ENCODE data around the gene ATAD3A. TPM values are rescaled to one million over a fixed set of nuclear protein-coding genes. Genes with fewer than 3 reads are reported as not detected.
"Not testable (repeated sequence)": the region's sequence is repeated elsewhere in the genome, so short reads cannot be mapped to it uniquely, and the experiment has no call there.

The ATAD3A gene
- total RNA-seq (10 to 100 TPM in 3 of 4 donors, 1 to 10 TPM in 1; 8.6 to 14.7 (median 12.1) TPM), polyA plus RNA-seq (10 to 100 TPM; 12.6 to 40.4 (median 13.6) TPM)

DNA sequence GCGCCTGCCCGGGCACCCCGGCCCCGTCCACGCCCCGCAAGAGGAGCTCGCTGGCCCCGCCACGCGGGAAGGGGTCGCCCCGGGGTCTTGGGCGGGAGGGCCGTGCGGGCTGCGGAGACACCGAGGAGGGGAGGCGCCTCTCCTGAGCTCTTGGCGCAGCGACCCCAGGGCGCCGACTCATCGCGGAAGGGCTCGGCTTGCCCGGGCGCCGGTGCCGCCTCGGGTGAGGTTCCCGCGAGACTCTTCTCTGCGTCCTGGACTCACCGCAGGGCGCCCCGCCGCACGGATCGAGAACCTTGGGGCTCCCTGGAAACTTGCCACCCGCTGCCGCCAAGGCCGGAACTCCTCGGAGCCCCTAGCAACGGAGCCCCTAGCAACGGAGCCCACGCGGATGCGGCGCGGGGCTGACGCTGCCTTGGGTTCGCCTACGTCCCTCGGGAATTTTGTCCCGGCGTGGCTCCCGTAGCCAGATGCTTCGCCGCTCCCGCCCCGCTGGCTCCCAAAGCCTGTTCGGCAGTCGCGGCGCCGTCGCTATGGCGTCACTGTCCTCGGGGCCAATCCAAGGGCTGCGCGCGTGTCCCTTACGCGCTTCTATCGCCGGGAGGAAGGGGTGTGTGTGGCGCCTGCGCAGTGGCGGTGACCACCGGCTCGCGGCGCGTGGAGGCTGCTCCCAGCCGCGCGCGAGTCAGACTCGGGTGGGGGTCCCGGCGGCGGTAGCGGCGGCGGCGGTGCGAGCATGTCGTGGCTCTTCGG is at the start of gene ATAD3A:
TSS of gene ATAD3A (plus strand) at position 630 of the 753 bp plus-strand sequence. CDS start at position 737, 107 bp downstream.
- WGBS, 2 donors: 0% methylated on average over 99 of the region's 99 CpGs

DNA sequence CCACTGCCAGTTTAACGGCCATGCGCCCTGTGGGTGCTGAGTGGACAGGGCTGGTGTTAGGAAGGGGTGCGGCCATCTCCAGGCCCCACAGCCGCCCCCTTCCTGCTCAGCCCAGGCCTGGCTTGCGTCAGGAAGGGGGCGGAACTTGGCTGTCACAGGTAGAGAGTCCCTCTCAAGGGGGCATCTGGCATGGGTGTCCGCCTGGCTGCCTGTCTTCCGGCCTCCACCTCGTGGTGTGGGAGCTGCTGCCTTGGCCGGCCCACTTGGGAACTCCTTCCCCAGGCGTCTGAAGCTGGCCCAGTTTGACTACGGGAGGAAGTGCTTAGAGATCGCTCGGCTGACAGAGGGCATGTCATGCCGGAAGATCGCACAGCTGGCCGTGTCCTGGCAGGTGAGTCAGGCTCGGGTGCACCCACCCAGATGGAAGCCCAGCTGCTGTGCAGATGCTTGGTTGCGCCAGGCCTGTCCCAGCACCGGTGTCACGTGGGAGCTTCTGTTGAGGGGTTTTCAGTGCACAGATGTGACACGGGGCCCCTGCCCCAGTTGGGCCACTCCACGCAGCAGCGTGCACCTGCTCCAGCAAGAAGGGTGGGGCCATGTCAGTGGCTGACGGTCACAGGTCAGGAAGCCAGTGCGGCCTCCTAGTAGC is 49.5 kb upstream of the ATAD3A start:
- Histone ChIP-seq H3K27me3 (no peaks in the 10 kb centered on the region), H3K27ac (no peak overlapping the region), H3K4me1 (no peaks in the 10 kb centered on the region), H3K36me3 (no peaks in the 10 kb centered on the region), H3K9me3 (no peaks in the 10 kb centered on the region), H3K4me3 (no peak overlapping the region)
- intact Hi-C loops (cut with DNase I): no loop called here
- DNase-seq: no peak
- 77 to 84% methylated on average over 26 of the region's 26 CpGs for WGBS, 2 donors
- TF ChIP-seq, protein P1, sequence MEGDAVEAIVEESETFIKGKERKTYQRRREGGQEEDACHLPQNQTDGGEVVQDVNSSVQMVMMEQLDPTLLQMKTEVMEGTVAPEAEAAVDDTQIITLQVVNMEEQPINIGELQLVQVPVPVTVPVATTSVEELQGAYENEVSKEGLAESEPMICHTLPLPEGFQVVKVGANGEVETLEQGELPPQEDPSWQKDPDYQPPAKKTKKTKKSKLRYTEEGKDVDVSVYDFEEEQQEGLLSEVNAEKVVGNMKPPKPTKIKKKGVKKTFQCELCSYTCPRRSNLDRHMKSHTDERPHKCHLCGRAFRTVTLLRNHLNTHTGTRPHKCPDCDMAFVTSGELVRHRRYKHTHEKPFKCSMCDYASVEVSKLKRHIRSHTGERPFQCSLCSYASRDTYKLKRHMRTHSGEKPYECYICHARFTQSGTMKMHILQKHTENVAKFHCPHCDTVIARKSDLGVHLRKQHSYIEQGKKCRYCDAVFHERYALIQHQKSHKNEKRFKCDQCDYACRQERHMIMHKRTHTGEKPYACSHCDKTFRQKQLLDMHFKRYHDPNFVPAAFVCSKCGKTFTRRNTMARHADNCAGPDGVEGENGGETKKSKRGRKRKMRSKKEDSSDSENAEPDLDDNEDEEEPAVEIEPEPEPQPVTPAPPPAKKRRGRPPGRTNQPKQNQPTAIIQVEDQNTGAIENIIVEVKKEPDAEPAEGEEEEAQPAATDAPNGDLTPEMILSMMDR (IDR thresholded peaks at IDR 0.05): no peak
- TF ChIP-seq EP300 (IDR thresholded peaks at IDR 0.05) (no peak), POLR2A (IDR thresholded peaks at IDR 0.05) (no peak), POLR2AphosphoS5 (IDR thresholded peaks at IDR 0.05) (no peak)

More for the DNA sequence above, at the start of gene ATAD3A:
- peak; percentile 99 for DNase-seq
- no peaks in the 10 kb centered on the region for H3K27me3 ChIP-seq
- H3K4me1 ChIP-seq: peaks cover 0 to 16% (median 13%) of the 10 kb centered on the region in 4 donors
- intact Hi-C loops (cut with DNase I): loop anchor here (5.0 kb wide), 1 partner anchor 396 kb away; no protein-coding TSS in a partner anchor
- peaks cover 0 to 6% (median 0%) of the 10 kb centered on the region in 4 donors for H3K36me3 ChIP-seq
- peak within 1 kb of the TSS; percentile 64 to 97 (median 72) for H3K4me3 ChIP-seq
- H3K9me3 ChIP-seq: no peaks in the 10 kb centered on the region
- peak; percentile 91 to 94 (median 92) for TF ChIP-seq POLR2AphosphoS5 (IDR thresholded peaks at IDR 0.05)
- TF ChIP-seq POLR2A (IDR thresholded peaks at IDR 0.05): peak; percentile 56 to 63
- TF ChIP-seq, protein P1 (IDR thresholded peaks at IDR 0.05): no peak
- peak in 1 of 4 donors; percentile 65 for TF ChIP-seq EP300 (IDR thresholded peaks at IDR 0.05)
- peak within 1 kb of the TSS; percentile 86 to 96 (median 92) for H3K27ac ChIP-seq

DNA sequence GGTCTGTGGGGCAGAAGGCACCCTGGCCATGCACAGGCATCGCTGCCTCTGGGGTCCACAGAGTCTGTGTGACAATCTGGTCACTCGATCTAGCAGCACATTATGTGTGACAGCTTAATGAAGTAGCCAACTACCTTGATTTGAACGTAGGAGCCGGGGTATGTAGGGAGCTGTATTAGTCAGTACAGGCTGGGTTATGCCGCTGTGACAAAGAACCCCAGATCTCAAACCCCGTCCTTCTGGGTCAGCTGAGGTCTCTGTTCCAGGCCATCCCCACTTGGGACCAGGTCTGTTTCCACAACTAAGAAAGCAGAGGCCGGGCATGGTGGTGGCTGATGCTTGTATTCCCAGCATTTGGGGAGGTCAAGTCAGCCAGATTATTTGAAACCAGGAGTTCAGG is 48.6 kb upstream of the ATAD3A start:
- intact Hi-C loops (cut with DNase I): no loop called here
- WGBS, 2 donors: 90 to 92% methylated on average over 7 of the region's 7 CpGs
- TF ChIP-seq POLR2AphosphoS5 (IDR thresholded peaks at IDR 0.05) (no peak), POLR2A (IDR thresholded peaks at IDR 0.05) (no peak), EP300 (IDR thresholded peaks at IDR 0.05) (no peak)
- TF ChIP-seq, protein P1 (IDR thresholded peaks at IDR 0.05): no peak
- Histone ChIP-seq H3K4me1 (no peaks in the 10 kb centered on the region), H3K27ac (no peak overlapping the region), H3K9me3 (no peaks in the 10 kb centered on the region), H3K36me3 (no peaks in the 10 kb centered on the region), H3K4me3 (no peak overlapping the region), H3K27me3 (no peaks in the 10 kb centered on the region)
- no peak for DNase-seq

DNA sequence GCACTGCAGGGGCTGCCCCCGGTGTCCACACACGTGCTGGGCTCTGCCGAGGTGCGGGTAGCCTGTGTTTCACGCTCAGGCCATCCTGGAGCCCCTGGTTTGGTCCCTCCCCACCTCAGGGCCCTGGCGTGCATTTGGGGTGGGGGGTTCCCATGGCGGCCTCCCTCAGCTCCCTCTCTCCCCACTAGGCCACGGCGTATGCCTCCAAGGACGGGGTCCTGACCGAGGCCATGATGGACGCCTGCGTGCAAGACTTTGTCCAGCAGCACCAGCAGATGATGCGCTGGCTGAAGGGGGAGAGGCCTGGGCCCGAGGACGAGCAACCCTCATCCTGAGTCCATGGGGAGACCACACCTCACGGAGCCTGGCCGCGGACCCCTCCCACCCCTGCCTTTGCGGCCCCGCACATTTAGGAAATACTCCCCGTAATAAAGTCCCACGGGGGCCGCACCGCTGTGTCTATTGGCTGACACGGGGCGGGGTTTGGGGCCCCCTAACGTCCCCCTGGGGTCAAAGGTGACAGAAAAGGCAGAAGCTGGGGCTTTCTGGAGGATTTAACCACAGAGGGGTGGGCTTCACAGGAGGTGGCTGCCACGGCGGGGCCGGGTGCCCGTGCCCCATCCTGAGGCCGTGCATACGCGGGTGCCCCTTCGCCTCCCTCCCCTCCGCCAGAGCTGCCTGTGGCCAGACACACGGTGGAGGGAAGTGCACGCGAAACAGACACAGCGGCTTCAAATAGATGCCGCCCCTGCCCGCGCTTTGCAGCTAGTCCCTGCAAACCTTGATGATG is 43.6 kb upstream of the ATAD3A start:
- intact Hi-C loops (cut with DNase I); H3K9me3 ChIP-seq; H3K27ac ChIP-seq; DNase-seq; H3K4me3 ChIP-seq; H3K36me3 ChIP-seq; H3K27me3 ChIP-seq: not testable (repeated sequence)
- WGBS, 2 donors: 80 to 83% methylated on average over 38 to 42 of the region's 44 CpGs
- H3K4me1 ChIP-seq: peaks cover 0 to 20% (median 14%) of the 10 kb centered on the region in 4 donors
